GM11168 (cell line): ENCODE results near the gene CCDC106.

Experiments used
- in situ Hi-C: fragments of 300-500 bp; cut with MboI; formaldehyde crosslinking; loops from one replicate; pipeline ENCODE4 v1.12.0; 2022; ENCODE audit warnings: low sequenced_read_pairs; ENCODE audit not compliant: unreplicated experiment

Gene CCDC106

GRCh38 chr19:55613930-55614710 lies 33.9 kb upstream of the CCDC106 start:
- in situ Hi-C loops, result no loop called here

- in situ Hi-C loops, result no loop called here
These were observed 33.1 kb upstream of the CCDC106 start for GRCh38 chr19:55614711-55615542.

DNA sequence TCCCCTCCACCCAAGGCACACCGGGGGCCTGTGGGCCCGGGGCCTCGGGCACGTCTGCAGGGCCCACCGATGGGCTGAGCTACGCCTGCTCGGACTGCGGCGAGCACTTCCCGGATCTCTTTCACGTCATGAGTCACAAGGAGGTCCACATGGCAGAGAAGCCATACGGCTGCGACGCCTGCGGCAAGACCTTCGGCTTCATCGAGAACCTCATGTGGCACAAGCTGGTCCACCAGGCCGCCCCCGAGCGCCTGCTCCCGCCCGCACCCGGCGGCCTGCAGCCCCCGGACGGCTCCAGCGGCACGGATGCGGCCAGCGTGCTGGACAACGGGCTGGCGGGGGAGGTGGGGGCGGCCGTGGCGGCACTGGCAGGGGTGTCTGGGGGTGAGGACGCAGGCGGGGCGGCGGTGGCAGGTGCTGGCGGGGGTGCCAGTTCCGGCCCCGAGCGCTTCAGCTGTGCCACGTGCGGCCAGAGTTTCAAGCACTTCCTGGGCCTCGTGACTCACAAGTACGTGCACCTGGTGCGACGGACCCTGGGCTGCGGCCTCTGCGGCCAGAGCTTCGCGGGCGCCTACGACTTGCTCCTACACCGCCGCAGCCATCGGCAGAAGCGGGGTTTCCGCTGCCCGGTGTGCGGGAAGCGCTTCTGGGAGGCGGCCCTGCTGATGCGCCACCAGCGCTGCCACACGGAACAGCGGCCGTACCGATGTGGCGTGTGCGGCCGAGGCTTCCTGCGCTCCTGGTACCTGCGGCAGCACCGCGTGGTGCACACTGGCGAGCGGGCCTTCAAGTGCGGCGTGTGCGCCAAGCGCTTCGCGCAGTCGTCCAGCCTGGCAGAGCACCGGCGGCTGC lies 32.2 kb upstream of the CCDC106 start:
- in situ Hi-C loops, result no loop called here

- in situ Hi-C loops, result no loop called here
These were observed 31.6 kb upstream of the CCDC106 start for GRCh38 chr19:55616395-55616875.

- in situ Hi-C loops, result no loop called here
These were observed 30.6 kb upstream of the CCDC106 start for GRCh38 chr19:55617426-55617825.

DNA sequence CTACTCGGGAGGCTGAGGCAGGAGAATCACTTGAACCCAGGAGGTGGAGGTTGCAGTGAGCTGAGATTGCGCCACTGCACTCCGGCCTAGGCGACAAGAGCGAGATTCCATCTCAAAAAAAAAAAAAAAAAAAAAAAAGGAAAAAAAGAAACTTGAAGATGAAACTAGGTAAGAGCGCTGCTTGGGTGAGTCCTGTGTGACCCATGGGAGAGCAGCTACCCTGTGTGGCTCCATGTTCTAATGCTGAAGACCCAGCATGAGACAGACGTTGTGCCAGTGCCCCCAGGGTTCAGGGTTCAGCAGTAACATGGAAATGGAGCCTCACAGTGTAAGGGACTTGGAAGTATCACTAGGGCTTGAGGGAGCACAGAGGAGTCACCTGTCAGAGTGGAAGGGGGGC lies 29.6 kb upstream of the CCDC106 start:
- in situ Hi-C loops, result no loop called here

GRCh38 chr19:55619286-55619685 lies 28.7 kb upstream of the CCDC106 start:
- in situ Hi-C loops, result no loop called here

GRCh38 chr19:55620410-55621204 lies 27.4 kb upstream of the CCDC106 start:
- in situ Hi-C loops, result no loop called here

GRCh38 chr19:55621205-55621672 lies 26.8 kb upstream of the CCDC106 start:
- in situ Hi-C loops, result no loop called here

GRCh38 chr19:55621673-55622231 lies 26.3 kb upstream of the CCDC106 start:
- in situ Hi-C loops, result no loop called here

GRCh38 chr19:55622242-55622969 lies 25.6 kb upstream of the CCDC106 start:
- in situ Hi-C loops, result no loop called here

GRCh38 chr19:55623130-55623529 lies 24.9 kb upstream of the CCDC106 start:
- in situ Hi-C loops, result no loop called here

GRCh38 chr19:55623561-55623960 lies 24.5 kb upstream of the CCDC106 start:
- in situ Hi-C loops, result no loop called here

DNA sequence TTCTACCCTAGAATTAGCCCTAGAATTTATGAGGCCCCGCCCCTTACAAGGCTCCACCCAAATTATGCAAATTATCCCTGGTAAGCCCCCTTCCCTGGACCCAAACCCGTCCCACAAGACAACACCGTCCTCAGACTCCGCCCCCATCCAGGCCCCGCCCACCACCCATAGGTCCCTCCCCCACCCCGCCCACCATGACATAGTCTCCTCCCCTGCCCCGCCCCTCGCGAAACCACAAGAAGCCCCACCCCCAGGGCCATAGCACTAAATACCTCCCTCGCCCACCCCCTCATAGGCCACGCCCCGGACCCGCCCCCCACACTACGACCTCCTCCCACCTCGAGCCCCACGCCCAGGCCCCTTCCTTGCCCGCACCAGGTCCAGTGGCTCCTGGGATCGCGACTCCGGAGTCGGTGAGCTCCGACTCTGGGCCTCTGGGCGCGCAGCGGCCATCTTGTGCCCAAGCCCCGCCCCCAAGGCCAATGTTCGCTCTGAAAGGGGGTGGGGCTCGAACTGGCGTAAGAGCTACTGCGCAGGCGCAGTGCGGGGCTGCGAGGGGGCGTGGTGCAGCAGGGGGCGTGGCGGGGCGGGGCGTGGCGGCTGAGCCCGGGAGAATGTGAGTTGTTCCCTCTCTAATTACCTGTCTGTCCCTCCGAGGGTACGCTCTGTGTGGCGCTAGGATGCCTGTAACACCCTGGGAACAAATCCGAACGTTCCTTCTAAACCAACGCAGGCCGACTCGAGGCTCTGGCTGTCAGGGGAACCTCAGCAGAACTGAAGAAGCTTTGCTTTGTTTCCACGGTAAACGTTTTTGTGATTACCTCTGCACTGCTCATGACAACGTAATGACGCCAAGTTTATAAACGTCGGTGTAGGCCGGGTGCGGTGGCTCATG lies 23.7 kb upstream of the CCDC106 start, which contains the start of gene ZNF784:
TSS of gene ZNF784 (minus strand) at position 458 of the 895 bp plus-strand sequence. CDS start at position 453, 5 bp downstream.
- in situ Hi-C loops, result loop anchor here (5.0 kb wide), 1 partner anchor 107 kb away; no protein-coding TSS in a partner anchor

DNA sequence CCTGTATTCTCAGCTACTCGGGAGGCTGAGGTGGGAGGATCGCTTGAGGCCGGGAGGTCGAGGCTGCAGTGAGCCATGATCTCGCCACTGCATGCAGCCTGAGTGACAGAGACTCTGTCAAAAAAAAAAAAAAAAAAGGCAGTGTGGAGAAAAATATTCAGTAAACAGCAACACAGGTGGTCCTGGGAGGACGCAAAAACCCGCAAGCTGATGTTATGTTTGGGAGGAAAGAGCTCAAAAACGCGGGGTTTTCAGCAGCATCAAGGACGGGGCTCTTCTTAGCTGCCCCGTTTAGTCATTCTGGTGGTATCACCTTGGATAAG lies 23.0 kb upstream of the CCDC106 start:
- in situ Hi-C loops, result loop anchor here (5.0 kb wide), 1 partner anchor 108 kb away; no protein-coding TSS in a partner anchor

- in situ Hi-C loops, result loop anchor here (5.0 kb wide), 1 partner anchor 109 kb away; no protein-coding TSS in a partner anchor
These were observed 21.7 kb upstream of the CCDC106 start for GRCh38 chr19:55626350-55626749.

GRCh38 chr19:55632463-55632834 lies 15.6 kb upstream of the CCDC106 start:
- in situ Hi-C loops, result no loop called here
